AG04450 (cell line): ENCODE results near the gene MT1A. TPM values are rescaled to one million over a fixed set of nuclear protein-coding genes. Genes with fewer than 3 reads are reported as not detected.

ENCODE experiments used
- CTCF ChIA-PET: fragments of 300-600, 350-600 bp; formaldehyde crosslinking; extraction: SDS; loops from one replicate; lab custom pipeline; 2022; ENCODE audit warnings: antibody characterized with exemption, inconsistent platforms; lab: Charles Lee
- POLR2A ChIA-PET: fragments of 350-600 bp; formaldehyde crosslinking; extraction: SDS; loops from one replicate; lab custom pipeline; 2021; ENCODE audit warnings: antibody characterized with exemption, inconsistent platforms; lab: Yijun Ruan, JAX
- DNase-seq: peaks from one replicate; pipeline ENCODE4 v3.0.0-alpha.2; 2011; ENCODE audit warnings: low read depth, low spot score
- H3K27ac ChIP-seq: one replicate; pipeline ENCODE4 v1.5.1; 2012; ENCODE audit warnings: low read depth, low read length, control low read depth
- H3K27me3 ChIP-seq: one replicate; pipeline ENCODE4 v1.6.0; 2012; ENCODE audit warnings: low read length; ENCODE audit not compliant: control insufficient read depth, insufficient read depth
- H3K4me3 ChIP-seq: 2 replicates; pipeline ENCODE4 v1.5.1; 2011; ENCODE audit warnings: mild to moderate bottlenecking, low read depth, low read length, control low read depth
- H3K9me3 ChIP-seq: 2 replicates; pipeline ENCODE4 v1.5.1; 2012; ENCODE audit warnings: low read length; ENCODE audit not compliant: control insufficient read depth, insufficient read depth
- polyA plus RNA-seq: library from polyadenylated mRNA; depleted of rRNA; stranded (reverse); fragments of >200 nt; gene quantifications from 2 replicates; pipeline ENCODE4 v1.2.3, GENCODE V29; 2011
- TF ChIP-seq, protein P1 (sequence below): IDR thresholded peaks from 2 replicates; pipeline ENCODE4 v1.5.1; 2011; ENCODE audit warnings: low read depth, low read length, control low read depth, inconsistent platforms

Gene MT1A
- polyA plus RNA-seq, 1 experiment: 0.66 TPM

- Histone ChIP-seq H3K4me3 (no peak overlapping the region), H3K9me3 (no peaks in the 10 kb centered on the region), H3K27me3 (no peaks in the 10 kb centered on the region), H3K27ac (no peak overlapping the region)
- TF ChIP-seq, protein P1, sequence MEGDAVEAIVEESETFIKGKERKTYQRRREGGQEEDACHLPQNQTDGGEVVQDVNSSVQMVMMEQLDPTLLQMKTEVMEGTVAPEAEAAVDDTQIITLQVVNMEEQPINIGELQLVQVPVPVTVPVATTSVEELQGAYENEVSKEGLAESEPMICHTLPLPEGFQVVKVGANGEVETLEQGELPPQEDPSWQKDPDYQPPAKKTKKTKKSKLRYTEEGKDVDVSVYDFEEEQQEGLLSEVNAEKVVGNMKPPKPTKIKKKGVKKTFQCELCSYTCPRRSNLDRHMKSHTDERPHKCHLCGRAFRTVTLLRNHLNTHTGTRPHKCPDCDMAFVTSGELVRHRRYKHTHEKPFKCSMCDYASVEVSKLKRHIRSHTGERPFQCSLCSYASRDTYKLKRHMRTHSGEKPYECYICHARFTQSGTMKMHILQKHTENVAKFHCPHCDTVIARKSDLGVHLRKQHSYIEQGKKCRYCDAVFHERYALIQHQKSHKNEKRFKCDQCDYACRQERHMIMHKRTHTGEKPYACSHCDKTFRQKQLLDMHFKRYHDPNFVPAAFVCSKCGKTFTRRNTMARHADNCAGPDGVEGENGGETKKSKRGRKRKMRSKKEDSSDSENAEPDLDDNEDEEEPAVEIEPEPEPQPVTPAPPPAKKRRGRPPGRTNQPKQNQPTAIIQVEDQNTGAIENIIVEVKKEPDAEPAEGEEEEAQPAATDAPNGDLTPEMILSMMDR: no peak
- ChIA-PET POLR2A (interaction anchor here (8.7 kb wide), 1 partner anchor 12 kb away, joined by 201 read pairs; the partner anchor contains the start of gene MT1E), CTCF (no interaction called here)
- no peak for DNase-seq
Observed at GRCh38 chr16:56613706-56614105, 24.8 kb upstream of the MT1A start.

DNA sequence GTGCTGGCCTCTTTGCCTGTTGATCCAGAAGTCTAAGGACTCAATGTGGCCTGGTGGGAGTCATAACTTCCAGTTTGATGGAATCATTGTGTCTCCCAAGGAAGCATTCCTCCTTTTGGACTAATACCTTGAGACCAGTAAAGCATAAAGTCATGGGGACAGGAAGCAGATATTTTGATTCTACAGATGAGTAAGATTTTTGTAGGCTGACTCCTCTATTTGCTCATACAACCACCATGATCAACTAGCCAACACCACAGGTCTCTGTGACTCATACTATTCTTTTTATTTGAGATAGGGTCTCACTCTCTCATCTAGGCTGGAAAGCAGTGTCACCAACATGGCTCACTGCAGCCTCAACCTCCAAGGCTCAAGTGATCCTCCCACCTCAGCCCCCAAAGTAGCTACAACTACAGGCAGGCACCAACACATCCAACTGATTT lies 23.9 kb upstream of the MT1A start:
- H3K4me3 ChIP-seq: no peak overlapping the region
- H3K27me3 ChIP-seq: no peaks in the 10 kb centered on the region
- peak overlapping the region; percentile 41 for H3K27ac ChIP-seq
- TF ChIP-seq, protein P1: no peak
- CTCF ChIA-PET: interaction anchor here (1.0 kb wide), 1 partner anchor 14 kb away, joined by 3 read pairs; no protein-coding TSS in a partner anchor
- H3K9me3 ChIP-seq: no peaks in the 10 kb centered on the region
- POLR2A ChIA-PET: no interaction called here
- DNase-seq: no peak

GRCh38 chr16:56615353-56615752 lies 23.1 kb upstream of the MT1A start:
- no peak overlapping the region for H3K27ac ChIP-seq
- ChIA-PET CTCF (interaction anchor here (1.0 kb wide), 1 partner anchor 15 kb away, joined by 3 read pairs; no protein-coding TSS in a partner anchor), POLR2A (interaction anchor here (2.8 kb wide), 1 partner anchor 10 kb away, joined by 25 read pairs; the partner anchor contains the start of gene MT1E)
- TF ChIP-seq, protein P1: no peak
- H3K9me3 ChIP-seq: no peaks in the 10 kb centered on the region
- H3K27me3 ChIP-seq: no peaks in the 10 kb centered on the region
- H3K4me3 ChIP-seq: no peak overlapping the region
- no peak for DNase-seq

DNA sequence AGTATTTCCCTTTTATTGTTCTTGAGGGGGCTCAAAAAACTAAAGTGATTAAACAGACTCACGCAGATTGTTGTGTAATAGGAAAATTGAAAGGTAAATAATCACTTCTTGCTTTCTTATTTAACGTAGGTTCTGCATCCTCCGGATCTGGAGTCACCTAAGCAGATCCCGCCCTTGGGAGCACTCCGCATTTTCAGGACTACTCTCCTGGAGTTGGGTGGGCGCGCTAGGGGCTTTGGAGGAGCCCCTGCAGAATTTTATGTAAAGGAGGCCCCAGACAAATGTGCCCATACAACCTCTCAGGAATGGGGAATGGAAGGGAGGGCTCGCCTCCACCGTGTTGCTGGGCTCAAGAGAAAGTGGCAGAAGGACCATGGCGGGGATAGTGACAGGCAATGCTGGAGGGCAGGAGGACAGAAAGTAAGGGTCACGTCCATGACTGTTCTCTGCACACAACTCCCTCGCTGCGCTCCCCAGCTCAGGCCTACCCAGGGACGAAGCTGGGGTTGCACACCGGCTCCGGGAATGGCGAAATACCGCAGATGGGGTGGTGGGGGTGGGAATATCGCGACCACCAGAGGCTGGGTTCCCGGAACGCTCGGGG lies 21.8 kb upstream of the MT1A start:
- ChIA-PET POLR2A (interaction anchor here (1.6 to 2.8 kb wide), 2 partner anchors 8 to 9 kb away, joined by 4 to 25 read pairs; partner anchors contain the start of genes MT1E and MT2A), CTCF (no interaction called here)
- no peaks in the 10 kb centered on the region for H3K27me3 ChIP-seq
- DNase-seq: no peak
- H3K9me3 ChIP-seq: no peaks in the 10 kb centered on the region
- H3K27ac ChIP-seq: no peak overlapping the region
- TF ChIP-seq, protein P1: no peak
- H3K4me3 ChIP-seq: peak overlapping the region; percentile 46; the same call in 1 of the 2 replicates
